ENCODE measurements around the gene ICE2. TPM values are rescaled to one million over a fixed set of nuclear protein-coding genes. Genes with fewer than 3 reads are reported as not detected.

The ICE2 gene
- total and polyA plus RNA-seq, 2 of the 8 experiments (the other 6 are each of a cell fraction or from before 2014, with no cell fraction given): 40.0 to 87.3 TPM

DNA sequence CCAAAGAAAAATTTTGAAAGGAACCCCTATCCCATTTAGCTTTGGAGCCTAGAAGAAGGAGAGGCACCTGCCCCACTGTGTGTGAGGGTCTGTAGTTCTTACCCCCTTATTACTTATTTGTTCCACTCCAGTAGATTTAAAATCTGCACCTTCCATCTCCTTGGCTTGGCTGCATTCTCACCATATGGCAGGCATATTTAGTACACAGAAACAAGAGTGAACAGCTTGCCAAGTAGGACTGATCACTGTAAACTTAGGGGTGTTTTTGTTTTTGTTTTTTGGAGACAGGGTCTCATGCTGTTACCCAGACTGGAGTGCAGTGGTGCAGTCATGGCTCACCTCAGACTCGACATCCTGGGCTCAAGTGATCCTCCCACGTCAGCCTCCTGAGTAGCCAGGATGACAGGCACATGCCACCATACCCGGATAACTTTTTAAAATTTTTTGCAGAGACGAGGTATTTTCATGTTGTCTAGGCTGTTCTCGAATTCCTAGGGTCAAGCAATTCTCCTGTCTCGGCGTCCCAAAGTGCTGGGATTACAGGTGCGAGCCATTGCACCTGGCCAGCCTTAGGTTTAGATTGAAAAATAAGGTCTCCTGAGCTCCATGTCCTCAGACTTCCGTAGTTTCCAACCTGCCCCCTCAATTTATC, 67.0 kb downstream of the ICE2 start:
- H3K56ac ChIP-seq (replicated peaks; ENCODE audit: insufficient read length, low read depth, low read length): no peak overlapping the region
- no peak for DNase-seq (ENCODE audit: low read depth in 1 of 2, low spot score in 2 of 2)
- no peak for FAIRE-seq
- H2AFZ ChIP-seq (ENCODE audit: low read length): no peak overlapping the region
- H3K18ac ChIP-seq (ENCODE audit: extremely low read depth, low read length): no peak overlapping the region
- H4K20me1 ChIP-seq (replicated peaks in 1 of 2; ENCODE audit: control insufficient read depth in 1 of 2, insufficient read depth in 2 of 2, low read length in 2 of 2): no peaks in the 10 kb centered on the region
- no peaks in the 10 kb centered on the region for H3K79me2 ChIP-seq (ENCODE audit: control insufficient read depth in 1 of 2, insufficient read depth in 2 of 2, low read length in 2 of 2)
- H3K27me3 ChIP-seq (replicated peaks in 1 of 4; ENCODE audit: control insufficient read depth in 3 of 4, extremely low read depth in 1 of 4, insufficient read depth in 3 of 4, low read length in 3 of 4): no peaks in the 10 kb centered on the region
- H3K14ac ChIP-seq (ENCODE audit: insufficient read length): no peak overlapping the region
- no peak overlapping the region for H2BK20ac ChIP-seq (ENCODE audit: low read length)
- no peak overlapping the region for H3K9ac ChIP-seq (replicated peaks in 1 of 4; ENCODE audit: extremely low read depth in 1 of 4, low read depth in 3 of 4, low read length in 3 of 4)
- no peaks in the 10 kb centered on the region for H3K79me1 ChIP-seq (ENCODE audit: low read depth, low read length)
- no peak overlapping the region for H2BK15ac ChIP-seq (ENCODE audit: low read length)
- CTCF ChIA-PET (ENCODE audit: partially characterized antibody): interaction anchor here (1.2 kb wide), 1 partner anchor 18 kb away, joined by 4 read pairs; no protein-coding TSS in a partner anchor
- no peaks in the 10 kb centered on the region for H3K36me3 ChIP-seq (ENCODE audit: control insufficient read depth in 2 of 4, insufficient read depth in 4 of 4, low read length in 3 of 4)
- no peak overlapping the region for H2BK12ac ChIP-seq (ENCODE audit: low read depth, low read length)
- H4K8ac ChIP-seq (ENCODE audit: extremely low read depth, insufficient read depth, low read length): no peak overlapping the region
- no peak overlapping the region for H2BK5ac ChIP-seq (ENCODE audit: low read depth, low read length)
- H3K4me2 ChIP-seq (ENCODE audit: insufficient read depth in 1 of 2, low read depth in 2 of 2, low read length in 2 of 2): no peak overlapping the region
- no peak overlapping the region for H2BK120ac ChIP-seq (replicated peaks; ENCODE audit: low read depth, low read length)
- no peak overlapping the region for H2AK5ac ChIP-seq (ENCODE audit: low read depth, low read length)
- no peak overlapping the region for H4K91ac ChIP-seq (replicated peaks; ENCODE audit: insufficient read length, low read length)
- 94% methylated on average over 8 of the region's 9 CpGs; no CpG with 5 or more reads in 1 of the 2 experiments for WGBS, 2 experiments (ENCODE audit: extremely low coverage in 1 of 2, insufficient coverage in 1 of 2, insufficient read length in 1 of 2, insufficient replicate concordance in 2 of 2, low coverage in 1 of 2, low lambda C conversion rate in 2 of 2, missing lambda C conversion rate in 1 of 2)
- H3K9me3 ChIP-seq (ENCODE audit: insufficient read depth in 2 of 2, low read depth in 1 of 2, low read length in 1 of 2): no peaks in the 10 kb centered on the region
- no peak overlapping the region for H3K27ac ChIP-seq (ENCODE audit: low read depth, low read length)
- POLR2A ChIA-PET (ENCODE audit: partially characterized antibody): interaction anchor here (0.8 to 1.1 kb wide), 3 partner anchors 8 to 32 kb away, joined by 3 to 5 read pairs (median 5); no protein-coding TSS in a partner anchor
- H3K4me3 ChIP-seq (ENCODE audit: extremely low read depth in 1 of 4, insufficient read depth in 2 of 4, low read depth in 3 of 4, low read length in 4 of 4): no peak overlapping the region
- H3K23me2 ChIP-seq (ENCODE audit: low read depth, low read length): no peaks in the 10 kb centered on the region
- no peak overlapping the region for H3K23ac ChIP-seq (ENCODE audit: insufficient read length)
- no peaks in the 10 kb centered on the region for H3K4me1 ChIP-seq (replicated peaks in 1 of 4; ENCODE audit: control insufficient read depth in 3 of 4, insufficient read depth in 4 of 4, low read length in 3 of 4)
- no peak overlapping the region for H4K5ac ChIP-seq (ENCODE audit: insufficient read length, low read depth, low read length)
- no peak overlapping the region for H3K4ac ChIP-seq (replicated peaks; ENCODE audit: insufficient read length, low read depth, low read length)

Data from H1 (cell line).